ENCODE measurements around the gene LPP. TPM values are rescaled to one million over a fixed set of nuclear protein-coding genes. Genes with fewer than 3 reads are reported as not detected.

LPP gene
- total and polyA plus RNA-seq, 9 of the 15 experiments (the other 6 are each of a cell fraction or from before 2014, with no cell fraction given) = 0.07 to 0.18 TPM; not detected in 7

DNA sequence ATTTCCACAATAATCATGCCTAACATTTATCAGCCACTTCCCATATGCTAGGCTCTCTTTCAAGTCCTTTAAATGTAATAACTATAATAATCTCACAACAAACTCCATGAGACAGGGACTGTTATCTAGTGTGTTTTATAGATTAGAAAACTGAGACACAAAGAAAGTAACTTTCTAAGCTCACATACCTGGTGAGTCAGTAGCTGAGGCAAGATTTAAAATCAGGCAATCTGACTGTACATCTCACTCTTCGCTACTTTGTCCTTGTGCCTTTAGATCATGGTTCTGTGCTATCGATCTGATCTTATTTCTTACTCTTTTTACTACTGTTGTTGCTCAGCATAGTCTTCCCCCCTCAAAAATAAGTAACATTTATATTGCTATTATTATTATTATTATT is 295.5 kb downstream of the LPP start:
- H3K79me2 ChIP-seq (ENCODE audit: control insufficient read depth, insufficient read depth, low read length) = no peaks in the 10 kb centered on the region
- CTCF ChIA-PET (ENCODE audit: low intra/inter-chr PET ratio) = no interaction called here
- no peak overlapping the region for H3K4me3 ChIP-seq
- in situ Hi-C loops (cut with MboI) (no loop called here), intact Hi-C loops (cut with micrococcal nuclease) (no loop called here)
- H3K9ac ChIP-seq (ENCODE audit: insufficient read depth in 1 of 2, low read depth in 2 of 2, low read length in 2 of 2) = no peak overlapping the region
- ATAC-seq (no peak), DNase-seq (ENCODE audit: extremely low read depth in 1 of 4, low spot score in 3 of 4) (no peak), FAIRE-seq (no peak)
- no peaks in the 10 kb centered on the region for H3K9me3 ChIP-seq (replicated peaks; ENCODE audit: control insufficient read depth, insufficient read depth, low read depth, low read length)
- no peaks in the 10 kb centered on the region for H3K4me1 ChIP-seq (replicated peaks in 1 of 2; ENCODE audit: control insufficient read depth in 2 of 2, insufficient read depth in 2 of 2, low read length in 2 of 2)
- 2% methylated on average over 2 of the region's 2 CpGs for WGBS (ENCODE audit: insufficient coverage, low coverage, missing lambda C conversion rate)
- POLR2A ChIA-PET = no interaction called here
- H3K9me1 ChIP-seq (ENCODE audit: control insufficient read depth, insufficient read depth, low read length) = no peaks in the 10 kb centered on the region
- H3K4me2 ChIP-seq (ENCODE audit: insufficient read depth, low read length) = no peak overlapping the region
- H4K20me1 ChIP-seq (replicated peaks; ENCODE audit: control insufficient read depth, insufficient read depth, low read length) = no peaks in the 10 kb centered on the region
- H3K36me3 ChIP-seq (ENCODE audit: control insufficient read depth, insufficient read depth, low read length) = no peaks in the 10 kb centered on the region
- no peaks in the 10 kb centered on the region for H3K27me3 ChIP-seq (ENCODE audit: control insufficient read depth in 2 of 2, insufficient read depth in 2 of 2, low read length in 2 of 2)
- H2AFZ ChIP-seq (ENCODE audit: low read depth, low read length) = no peak overlapping the region
- H3K27ac ChIP-seq (ENCODE audit: extremely low read depth, low read depth, low read length) = no peak overlapping the region
- no TSS peak for BruUV-seq (replicated peaks)
- TF ChIP-seq FOXM1 (IDR thresholded peaks at IDR 0.05; ENCODE audit: low read depth) = no peak
- TF ChIP-seq FOXM1 (CRISPR knock-in tag; IDR thresholded peaks at IDR 0.05; ENCODE audit: low read depth) = no peak
- TF ChIP-seq THAP12 (CRISPR knock-in tag; IDR thresholded peaks at IDR 0.05) = no peak
- TF ChIP-seq SMARCA5 (IDR thresholded peaks at IDR 0.05) = no peak
- TF ChIP-seq CCNT2 (IDR thresholded peaks at IDR 0.05; ENCODE audit: borderline replicate concordance, extremely low read depth, insufficient read length, low read depth, low read length) = no peak
- TF ChIP-seq ZMIZ1 (IDR thresholded peaks at IDR 0.05; ENCODE audit: low read depth in 2 of 2, low read length in 2 of 2) = no peak
- no peak for TF ChIP-seq CEBPG (CRISPR knock-in tag; IDR thresholded peaks at IDR 0.05)
- no peak for TF ChIP-seq CEBPG (tag; conservative IDR thresholded peaks at IDR 0.05 in 1 of 2, IDR thresholded peaks at IDR 0.05 in 1 of 2)
- no peak for TF ChIP-seq KLF13 (tag; IDR thresholded peaks at IDR 0.05; ENCODE audit: borderline replicate concordance, low read depth)
- TF ChIP-seq, protein P1, sequence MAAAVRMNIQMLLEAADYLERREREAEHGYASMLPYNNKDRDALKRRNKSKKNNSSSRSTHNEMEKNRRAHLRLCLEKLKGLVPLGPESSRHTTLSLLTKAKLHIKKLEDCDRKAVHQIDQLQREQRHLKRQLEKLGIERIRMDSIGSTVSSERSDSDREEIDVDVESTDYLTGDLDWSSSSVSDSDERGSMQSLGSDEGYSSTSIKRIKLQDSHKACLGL (CRISPR knock-in tag; IDR thresholded peaks at IDR 0.05; ENCODE audit: borderline replicate concordance, poor library complexity, severe bottlenecking) = no peak
- TF ChIP-seq FOXP4 (CRISPR knock-in tag; IDR thresholded peaks at IDR 0.05; ENCODE audit: borderline replicate concordance) = no peak
- no peak for TF ChIP-seq HIVEP1 (CRISPR knock-in tag; IDR thresholded peaks at IDR 0.05)
- no peak for TF ChIP-seq KDM1A (IDR thresholded peaks at IDR 0.05)

Data from K562 (cell line).